GM21825 (cell line): ENCODE data around the gene ACBD4.
A peak's percentile ranks its signal among the peaks of the same experiment; 100 is the strongest.

Experiments
- ATAC-seq: cut with Tn5 transposase; IDR thresholded peaks from one replicate; pipeline ENCODE4 v1.9.1; 2021; ENCODE audit warnings: mild to moderate bottlenecking, moderate library complexity; ENCODE audit not compliant: unreplicated experiment

ACBD4 gene, protein sequence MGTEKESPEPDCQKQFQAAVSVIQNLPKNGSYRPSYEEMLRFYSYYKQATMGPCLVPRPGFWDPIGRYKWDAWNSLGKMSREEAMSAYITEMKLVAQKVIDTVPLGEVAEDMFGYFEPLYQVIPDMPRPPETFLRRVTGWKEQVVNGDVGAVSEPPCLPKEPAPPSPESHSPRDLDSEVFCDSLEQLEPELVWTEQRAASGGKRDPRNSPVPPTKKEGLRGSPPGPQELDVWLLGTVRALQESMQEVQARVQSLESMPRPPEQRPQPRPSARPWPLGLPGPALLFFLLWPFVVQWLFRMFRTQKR

DNA sequence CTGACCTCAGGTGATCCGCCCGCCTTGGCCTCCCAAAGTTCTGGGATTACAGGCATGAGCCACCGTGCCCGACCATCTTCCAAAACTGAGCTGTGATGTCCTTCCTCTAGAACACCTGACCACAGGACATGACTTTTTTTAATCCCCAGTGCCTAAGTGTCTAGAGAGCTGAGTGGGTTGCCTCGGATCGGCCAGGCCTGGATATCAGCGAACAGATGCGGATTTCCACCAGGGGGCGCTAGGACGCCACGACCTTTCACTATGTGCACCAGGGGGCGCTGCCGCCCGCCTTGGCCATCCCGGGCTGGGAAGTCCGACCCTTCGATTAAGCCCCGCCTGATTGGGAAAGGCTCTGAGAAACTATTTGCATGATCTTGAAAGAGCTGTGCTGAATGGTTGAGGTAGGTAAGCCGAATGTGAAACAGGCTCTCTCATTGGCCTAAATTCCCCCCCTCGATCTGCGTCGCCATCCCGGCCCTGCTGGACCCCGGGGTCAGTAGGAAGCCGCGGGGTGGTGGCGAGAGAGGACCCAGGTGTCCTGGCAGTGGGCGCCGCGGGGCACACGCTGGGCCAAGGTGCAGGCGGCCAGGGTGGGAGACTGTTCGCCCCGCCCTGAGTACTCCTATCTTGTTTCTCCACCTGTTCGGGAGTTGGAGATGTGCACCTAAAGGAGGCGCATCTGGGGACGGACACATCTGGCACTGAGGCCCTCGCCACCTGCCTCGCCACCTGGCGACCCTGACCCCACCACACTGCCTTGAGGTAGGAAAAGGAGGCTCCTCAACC, at the start of gene ACBD4:
Gene ACBD4, plus strand, starts transcription at position 496 of the 786 bp plus-strand sequence. CDS start 458 bp downstream, outside the sequence.
- peak; percentile 69 for ATAC-seq

DNA sequence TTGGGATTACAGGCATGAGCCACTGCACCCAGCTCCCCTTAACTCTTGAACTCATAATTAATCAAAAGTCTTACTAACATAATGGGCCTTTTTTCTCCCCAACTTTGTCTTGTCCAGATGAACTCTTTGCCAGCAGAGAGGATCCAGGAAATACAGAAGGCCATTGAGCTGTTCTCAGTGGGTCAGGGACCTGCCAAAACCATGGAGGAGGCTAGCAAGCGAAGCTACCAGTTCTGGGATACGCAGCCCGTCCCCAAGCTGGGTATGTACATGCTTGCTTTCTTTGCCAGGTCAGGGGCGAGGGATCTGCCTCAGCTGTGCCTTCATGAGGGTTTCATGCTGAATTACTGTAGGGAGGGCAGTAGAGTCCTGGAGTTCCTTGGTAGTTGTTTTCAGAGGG, 49.1 kb upstream of the ACBD4 start:
- ATAC-seq: no peak

DNA sequence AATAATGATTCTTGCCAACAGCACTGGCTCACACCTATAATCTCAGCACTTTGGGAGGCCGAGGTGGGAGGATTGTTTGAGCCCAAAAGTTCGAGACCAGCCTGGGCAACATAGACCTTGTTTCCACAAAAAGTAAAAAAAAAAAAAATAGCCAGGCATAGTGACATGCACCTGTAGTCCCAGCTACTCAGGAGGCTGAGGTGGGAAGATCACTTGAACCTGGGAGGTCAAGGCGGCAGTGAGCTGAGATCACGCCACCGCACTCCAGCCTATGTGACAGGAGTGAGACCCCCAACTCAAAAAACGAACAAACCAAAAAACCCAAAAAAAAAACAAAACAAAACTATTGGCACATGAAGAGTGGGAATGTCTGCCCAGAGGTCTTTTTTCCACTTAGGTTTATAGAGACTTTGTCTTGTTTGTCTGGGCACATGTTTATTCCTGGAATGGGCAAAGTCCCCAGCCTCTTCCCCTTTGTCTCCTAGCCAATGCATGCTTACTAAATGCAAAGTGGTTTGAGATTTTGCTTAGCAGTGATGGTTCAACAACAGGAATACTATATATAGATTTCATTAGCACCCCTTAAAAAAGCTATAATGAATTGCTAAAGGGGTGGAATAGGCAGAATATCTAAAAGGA, 48.5 kb upstream of the ACBD4 start:
- no peak for ATAC-seq

DNA sequence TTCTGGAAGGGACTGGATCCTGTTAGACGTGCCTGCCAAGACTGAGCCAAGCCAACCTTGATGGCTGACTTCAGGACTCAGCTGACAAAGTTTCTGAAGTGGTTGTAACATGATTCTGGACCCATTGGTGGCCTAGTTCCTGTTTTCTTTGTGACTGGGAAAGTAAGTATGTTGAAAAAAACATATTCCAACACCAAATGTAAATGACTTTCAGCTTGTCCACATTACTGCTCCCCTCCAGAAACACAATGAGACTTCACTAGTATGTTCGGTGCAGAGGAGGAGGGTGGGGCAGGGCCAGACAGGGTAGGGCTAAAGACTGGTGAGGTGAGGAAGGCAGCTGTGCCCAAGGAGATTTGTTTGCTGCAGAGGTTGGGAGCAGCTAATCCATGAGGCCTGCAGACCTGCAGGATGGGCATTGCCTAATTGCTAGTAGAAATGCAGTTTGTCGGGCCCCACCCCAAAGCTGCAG, 47.9 kb upstream of the ACBD4 start:
- ATAC-seq: no peak

DNA sequence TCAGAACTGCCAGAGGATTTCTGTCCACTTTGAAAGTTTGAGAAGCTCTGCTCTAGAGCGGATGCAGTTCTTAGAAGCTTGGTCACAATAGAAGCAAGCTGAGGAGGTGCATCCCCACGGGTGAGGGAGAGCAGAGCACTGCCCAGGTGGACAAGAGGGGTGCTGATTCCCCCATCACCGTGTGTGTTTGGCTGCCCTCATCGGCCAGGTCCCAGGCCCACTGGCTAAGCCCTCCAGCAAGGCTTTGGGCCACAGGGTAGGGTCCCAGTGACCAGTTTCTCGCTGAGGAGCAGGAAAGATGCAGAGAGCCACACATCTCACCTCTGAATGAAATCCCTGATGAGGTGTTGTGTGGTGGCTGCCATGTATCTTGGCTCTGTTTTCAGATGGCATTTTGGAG, 47.5 kb upstream of the ACBD4 start:
- no peak for ATAC-seq

DNA sequence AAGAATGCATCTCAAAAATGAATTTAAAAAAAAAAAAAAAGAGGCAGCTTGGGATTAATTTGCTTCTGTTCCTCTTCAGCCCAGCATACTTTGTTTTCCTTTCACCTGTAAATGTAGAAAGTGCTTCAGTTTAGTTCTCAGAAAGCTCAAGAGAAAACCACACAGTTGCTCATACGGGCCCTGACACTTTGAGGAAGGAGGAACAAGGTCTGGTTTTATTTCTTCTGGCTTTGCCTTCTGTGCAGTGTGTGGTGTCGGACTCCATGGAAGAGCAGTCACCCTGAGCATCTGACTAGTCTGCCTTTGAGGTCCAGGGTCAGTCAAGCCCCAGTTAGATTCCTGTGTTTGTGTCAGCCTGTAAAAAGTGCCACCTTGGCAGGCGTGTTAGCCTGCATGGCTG, 46.7 kb upstream of the ACBD4 start:
- ATAC-seq: no peak

DNA sequence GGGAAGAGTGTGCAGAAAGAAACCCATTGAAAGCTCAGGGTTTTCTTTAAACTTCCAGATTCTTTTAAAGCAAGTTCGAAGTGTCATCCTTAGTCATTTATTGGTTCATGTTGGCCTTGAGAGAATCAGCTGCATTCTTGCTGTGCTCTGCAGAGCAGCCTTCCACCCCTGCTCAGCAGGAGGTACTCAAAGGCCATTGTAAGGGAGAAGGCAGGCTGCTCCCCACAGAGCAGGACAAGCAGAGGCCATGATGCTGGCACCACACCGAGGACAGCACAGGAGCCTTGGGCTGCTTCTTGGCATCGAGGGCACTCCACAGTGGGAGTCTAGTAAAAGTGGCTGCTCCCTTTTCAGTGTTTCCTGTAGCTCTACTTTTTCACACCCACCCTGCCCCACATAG, 44.8 kb upstream of the ACBD4 start:
- no peak for ATAC-seq

DNA sequence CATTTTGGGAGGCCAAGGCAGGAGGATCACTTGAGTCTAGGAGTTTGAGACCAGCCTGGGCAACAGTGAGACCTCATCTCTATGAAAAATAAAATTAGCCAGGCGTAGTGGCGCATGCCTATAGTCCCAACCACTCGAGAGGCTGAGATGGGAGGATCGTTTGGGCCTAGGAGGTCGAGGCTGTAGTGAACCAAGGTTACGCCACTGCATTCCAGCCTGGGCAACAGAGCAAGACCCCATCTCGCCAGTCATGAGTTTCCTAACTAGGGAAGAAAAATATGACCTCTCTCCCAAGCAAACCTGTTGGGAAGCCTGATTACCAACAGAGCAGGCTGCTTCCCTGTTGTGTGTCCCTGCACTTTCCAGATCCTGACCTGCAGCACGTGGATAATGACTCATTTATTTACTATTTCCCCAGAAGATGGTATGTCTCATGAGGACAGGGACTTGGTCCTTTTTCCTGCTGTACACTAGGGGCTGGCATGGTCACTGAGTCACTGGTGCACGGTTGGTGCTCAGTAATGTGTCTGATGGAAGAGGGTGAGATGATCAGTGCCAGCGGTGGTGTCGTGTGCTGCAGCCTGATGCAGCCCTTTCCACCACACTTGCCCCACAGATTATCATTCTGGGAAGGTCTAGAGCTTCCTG, 43.6 kb upstream of the ACBD4 start:
- no peak for ATAC-seq

DNA sequence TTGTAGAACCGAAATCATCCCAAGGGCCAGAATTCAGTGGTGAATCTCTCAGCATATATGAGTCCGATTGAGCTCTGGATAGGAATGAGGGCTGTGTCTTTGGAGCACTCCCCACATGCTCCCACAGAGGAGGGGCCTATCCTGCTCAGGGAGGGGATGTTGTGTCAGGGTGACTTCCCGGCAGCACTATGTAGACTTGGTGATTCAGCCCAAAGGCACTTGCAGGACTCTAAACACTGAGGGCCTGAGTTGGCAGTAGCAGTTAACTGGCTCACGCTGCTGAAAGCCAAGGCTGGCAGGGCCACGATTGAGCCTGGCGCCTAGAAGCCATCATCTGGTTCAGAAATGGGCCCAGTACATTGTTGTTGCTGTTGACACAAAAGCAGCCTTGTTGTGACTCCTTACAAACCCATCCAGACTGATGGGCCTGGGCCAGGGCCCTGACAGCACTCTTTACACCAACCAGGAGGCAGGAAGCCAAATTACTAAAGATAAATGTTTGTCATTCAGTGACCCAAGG, 42.5 kb upstream of the ACBD4 start:
- ATAC-seq: no peak

DNA sequence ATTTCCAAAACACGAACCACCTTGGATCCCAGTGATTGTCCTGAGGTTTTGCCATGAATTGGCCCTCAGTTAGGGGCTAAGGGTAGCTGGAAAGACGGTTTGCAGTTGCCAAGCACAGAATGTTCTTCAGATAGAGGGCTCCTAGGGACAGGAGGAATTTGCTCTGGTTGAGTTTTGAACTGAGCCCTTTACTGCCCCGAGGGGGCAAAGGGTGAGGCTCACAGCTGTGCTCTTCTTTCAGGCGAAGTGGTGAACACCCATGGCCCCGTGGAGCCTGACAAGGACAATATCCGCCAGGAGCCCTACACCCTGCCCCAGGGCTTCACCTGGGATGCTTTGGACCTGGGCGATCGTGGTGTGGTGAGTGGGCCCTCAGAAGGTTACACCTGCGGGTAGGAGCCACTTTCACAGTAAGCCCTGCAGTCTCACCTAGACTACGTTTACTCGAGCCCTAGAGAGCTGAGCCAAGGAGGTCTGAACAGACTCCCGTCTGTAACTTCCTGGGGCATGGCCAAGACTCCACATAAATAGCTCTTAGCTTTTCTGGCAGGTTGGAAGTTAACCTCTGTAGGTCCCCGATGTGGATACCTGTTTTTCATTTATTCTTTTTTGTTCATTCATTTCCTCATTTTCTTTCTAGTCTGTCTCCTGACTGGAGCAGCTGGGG, 41.9 kb upstream of the ACBD4 start:
- ATAC-seq: no peak

DNA sequence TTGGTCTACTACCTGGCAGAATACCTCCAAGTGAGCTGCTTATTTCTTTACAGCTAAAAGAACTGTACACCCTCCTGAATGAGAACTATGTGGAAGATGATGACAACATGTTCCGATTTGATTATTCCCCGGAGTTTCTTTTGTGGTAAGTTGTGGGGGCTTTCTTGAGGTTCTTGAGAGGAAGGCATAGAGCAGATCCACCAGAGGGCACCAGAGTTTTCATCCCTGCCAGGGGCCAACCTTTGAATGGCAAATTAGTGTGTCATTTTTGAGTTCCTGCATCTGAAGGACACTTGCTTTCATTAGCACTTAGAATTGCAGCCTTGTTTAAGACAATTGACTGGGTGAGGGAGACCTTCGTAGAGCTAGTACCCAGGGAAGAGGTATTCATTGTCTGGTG, 39.3 kb upstream of the ACBD4 start:
- no peak for ATAC-seq

DNA sequence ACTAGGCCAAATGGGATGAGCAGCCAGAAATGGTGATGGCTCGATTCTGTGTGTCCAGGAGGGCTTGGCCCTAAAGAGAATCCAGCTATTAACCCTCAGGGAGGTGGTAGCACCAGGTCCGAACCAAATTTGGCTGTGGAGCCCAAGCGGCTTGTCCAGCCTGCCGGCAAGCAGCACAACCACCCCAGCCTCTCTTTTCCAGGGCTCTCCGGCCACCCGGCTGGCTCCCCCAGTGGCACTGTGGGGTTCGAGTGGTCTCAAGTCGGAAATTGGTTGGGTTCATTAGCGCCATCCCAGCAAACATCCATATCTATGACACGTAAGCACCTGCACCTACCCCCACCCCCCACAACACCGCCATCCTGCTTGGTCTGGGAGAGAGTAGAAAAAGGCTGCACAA, 38.6 kb upstream of the ACBD4 start:
- ATAC-seq: no peak

DNA sequence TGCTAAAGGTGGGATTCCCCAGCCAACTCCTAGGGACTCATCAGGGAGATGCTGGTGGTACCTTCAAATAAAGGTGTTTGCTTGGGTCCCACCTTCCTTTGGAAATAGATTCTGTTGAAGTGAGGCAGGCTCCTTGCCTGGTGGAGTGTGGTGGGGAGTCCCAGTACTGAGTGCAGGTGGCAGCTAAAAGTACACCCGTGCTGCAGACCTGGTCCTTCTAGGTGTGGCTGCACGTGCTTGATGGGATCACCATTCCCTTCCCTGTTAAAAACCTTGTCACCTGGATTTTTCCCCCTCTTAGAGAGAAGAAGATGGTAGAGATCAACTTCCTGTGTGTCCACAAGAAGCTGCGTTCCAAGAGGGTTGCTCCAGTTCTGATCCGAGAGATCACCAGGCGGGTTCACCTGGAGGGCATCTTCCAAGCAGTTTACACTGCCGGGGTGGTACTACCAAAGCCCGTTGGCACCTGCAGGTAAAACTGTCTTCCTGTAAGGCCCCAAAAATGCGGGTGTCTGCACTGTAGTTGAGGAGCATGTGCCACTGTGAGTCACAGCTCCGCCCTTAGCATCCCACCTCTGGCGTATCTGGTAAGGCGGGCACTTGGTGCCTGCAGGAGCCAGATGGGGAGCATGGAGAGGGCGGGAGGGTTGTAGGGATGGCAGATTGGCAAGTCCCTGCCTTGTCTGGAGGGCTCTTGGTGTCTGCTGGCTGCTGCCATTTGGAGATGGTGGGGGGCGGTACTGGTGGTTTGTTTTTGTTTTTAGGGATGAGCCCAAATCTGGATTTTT, 37.2 kb upstream of the ACBD4 start:
- no peak for ATAC-seq

DNA sequence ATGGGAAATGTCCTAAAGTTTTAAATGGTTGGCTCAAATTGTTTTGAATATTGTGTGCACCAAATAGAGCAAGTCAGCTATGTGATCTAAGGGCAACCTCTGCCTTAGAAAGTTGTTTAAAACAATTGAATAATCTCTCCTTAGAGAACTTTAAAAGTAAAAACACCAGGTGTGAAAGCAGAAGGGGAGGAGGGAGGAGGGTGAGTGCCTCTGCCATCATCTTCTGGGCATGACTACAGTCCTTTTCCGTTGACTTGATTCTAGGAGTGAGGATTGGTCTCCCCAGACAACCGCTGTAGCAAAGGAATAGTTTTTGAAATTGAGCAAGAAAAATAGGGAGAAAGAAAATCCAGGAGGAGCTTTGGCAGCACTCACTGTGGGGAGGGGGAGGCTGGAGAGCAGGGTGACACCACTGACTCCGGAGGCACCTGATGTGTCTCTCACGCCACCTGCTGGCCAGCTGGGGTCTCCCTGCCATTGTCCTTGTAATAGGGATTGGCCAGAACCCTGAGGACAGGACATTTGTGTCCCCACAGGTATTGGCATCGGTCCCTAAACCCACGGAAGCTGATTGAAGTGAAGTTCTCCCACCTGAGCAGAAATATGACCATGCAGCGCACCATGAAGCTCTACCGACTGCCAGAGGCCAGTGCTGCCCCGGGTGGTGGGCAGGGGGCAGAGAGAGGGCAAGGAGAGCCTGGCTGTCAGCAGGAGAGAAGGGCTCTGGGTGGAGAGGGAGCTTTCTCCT, 36.4 kb upstream of the ACBD4 start:
- ATAC-seq: no peak

DNA sequence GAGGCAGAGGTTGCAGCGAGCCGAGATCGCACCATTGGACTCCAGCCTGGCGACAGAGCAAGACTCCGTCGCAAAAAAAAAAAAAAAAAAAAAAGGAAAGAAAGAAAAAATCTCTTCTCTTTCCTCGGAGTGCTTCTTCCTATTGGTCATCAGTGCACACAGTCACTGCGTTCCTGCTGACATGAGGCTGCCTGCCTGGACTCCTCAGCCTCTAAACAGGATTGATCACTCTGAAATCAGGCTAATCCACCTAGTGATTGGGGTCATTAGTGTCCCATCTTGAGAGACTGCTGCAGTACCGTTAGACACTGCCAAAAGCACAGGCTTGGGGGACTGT, 34.0 kb upstream of the ACBD4 start:
- ATAC-seq: no peak

DNA sequence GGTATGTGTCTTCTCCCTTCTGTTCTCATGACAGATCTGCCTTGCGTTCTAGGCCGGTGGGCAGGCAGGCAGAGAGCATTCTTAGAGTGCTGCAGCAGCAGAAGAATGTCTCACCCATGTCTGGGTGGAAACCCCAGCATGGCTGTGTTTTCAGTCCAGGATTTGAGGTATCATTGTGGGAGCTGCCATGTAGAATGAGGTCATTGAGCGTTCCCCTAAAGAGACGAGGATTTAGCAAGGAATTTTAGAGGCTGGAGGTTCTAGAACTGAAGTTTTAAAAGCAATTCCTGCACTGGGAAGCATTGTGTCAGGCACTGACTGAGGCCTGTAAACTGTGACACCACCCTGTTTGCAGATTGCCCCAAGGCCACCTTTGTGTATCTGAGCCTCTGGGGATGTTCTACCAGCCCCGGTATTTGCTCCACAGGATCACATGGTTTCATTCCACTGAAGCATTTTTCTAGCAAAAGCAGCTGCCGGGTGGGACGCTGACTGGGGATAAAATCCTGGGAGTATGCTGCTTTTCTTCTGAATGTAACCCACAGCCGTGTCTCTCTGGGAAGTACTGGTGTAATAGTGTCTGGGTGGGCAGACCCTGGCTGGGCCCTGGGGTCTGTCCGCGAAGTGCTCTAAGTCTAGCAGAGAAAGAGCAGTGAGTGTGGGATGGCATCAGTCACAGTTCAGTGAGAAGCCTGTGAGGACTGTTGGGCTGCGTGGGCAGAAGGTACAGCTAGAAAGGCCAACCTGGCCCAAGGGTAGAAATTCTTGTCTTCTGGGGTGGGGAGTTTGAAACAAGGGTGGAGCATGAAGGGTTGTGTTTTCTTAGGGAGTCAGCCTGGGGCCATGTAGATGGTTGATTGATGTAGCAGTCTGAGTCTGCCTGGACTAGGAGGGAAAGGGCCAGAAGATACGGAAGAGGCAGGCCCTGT, 33.3 kb upstream of the ACBD4 start:
- no peak for ATAC-seq

DNA sequence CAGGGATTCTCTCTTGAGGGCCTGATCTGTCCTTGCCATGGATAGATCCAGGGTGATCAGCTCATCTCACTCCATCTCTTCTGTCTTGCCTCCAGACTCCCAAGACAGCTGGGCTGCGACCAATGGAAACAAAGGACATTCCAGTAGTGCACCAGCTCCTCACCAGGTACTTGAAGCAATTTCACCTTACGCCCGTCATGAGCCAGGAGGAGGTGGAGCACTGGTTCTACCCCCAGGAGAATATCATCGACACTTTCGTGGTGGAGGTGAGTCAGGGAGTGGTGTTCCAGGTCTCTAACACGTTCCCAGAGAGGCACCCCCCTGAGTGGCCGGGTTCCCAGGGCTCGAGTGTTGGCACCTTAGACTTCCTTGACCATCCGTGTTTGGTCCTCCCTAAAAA, 32.6 kb upstream of the ACBD4 start:
- no peak for ATAC-seq

DNA sequence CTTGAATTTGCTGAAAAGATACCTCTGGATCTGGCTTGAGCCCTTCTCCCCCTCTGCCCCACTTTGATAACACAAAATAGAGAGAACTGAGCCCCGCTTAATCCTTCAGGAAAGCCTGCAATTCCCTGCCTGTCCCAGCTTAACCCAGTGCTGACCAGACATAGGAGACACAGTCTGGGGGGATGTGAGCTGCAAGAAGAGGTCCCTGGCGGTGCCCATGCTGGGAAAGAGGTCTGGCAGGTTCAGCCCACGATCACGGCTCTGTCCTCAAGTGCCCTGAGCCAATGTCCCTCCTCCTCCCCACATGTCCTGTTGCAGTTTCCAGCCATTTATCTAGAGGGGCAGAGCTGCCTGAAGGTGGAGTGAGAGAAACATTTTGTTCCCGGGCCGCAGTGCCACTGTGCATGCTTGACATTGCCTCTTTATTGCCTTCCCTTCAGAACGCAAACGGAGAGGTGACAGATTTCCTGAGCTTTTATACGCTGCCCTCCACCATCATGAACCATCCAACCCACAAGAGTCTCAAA, 32.2 kb upstream of the ACBD4 start:
- ATAC-seq: no peak
